Subcutaneous adipose tissue (tissue), 4 donors: ENCODE measurements around the gene PPP2CA. TPM values are rescaled to one million over a fixed set of nuclear protein-coding genes. Genes with fewer than 3 reads are reported as not detected.

Experiments used
- total RNA-seq, 4 donors: library from RNA; depleted of rRNA; stranded (reverse); fragments of >200 nt; gene quantifications; one replicate each; pipeline ENCODE4 v1.1.0, GENCODE V29; 2016
- TF ChIP-seq, protein P1 (sequence below): fragments of 450-650 bp; IDR thresholded peaks from one replicate; pipeline ENCODE4 v1.5.1; 2016; ENCODE audit warnings: low read depth, mild to moderate bottlenecking, control low read depth, antibody characterized with exemption, moderate library complexity

Gene PPP2CA
- total RNA-seq, 4 donors from 2014 or later, result 63.6 to 133 (median 111) TPM

DNA sequence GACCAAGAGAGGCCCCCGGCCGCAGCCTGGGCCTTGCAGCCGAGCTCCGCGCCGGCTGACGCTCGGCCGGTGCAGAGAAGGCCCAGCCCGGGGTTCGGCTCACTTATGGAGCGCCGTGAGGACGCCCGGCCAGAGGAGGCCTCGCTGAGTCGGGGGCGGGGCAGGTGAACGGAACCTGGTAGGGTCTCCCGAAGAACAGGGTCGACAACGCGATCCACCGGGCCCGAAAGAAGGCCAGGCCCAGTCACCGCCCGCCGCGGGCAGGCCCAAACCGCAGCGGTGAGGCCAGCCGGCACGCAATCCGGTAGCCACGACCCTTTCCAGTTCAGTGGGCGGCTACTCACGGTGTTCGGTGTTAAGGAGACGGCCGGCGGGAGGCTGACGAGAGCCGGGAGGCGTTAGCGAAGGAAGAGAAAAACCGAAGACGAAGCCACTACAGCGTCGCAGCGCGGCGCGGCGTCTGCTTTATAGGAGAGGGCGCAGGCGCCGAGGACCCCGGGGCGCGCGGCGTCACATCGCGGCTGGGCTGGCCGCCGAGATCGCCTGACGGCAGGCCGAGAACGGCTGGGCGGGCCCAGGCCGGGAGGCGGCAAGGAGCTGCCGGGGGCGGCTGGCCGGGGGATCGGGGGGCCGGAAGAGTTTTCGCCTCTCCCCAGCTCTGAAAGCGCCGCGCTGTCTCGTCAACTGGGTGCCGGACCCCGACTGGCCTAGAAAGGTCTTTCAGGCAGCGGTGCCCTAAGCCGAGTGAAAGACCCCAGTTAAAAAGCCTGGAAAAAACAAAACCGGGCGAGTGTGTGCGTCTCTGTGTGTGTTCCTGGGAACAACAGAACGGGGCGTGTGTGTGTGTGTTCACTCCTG is 49.1 kb downstream of the PPP2CA start, which contains the start of gene SKP1:
TSS of gene SKP1 (minus strand) at position 440 of the 858 bp plus-strand sequence. CDS start 2,928 bp downstream, outside the sequence.
- TF ChIP-seq, protein P1, sequence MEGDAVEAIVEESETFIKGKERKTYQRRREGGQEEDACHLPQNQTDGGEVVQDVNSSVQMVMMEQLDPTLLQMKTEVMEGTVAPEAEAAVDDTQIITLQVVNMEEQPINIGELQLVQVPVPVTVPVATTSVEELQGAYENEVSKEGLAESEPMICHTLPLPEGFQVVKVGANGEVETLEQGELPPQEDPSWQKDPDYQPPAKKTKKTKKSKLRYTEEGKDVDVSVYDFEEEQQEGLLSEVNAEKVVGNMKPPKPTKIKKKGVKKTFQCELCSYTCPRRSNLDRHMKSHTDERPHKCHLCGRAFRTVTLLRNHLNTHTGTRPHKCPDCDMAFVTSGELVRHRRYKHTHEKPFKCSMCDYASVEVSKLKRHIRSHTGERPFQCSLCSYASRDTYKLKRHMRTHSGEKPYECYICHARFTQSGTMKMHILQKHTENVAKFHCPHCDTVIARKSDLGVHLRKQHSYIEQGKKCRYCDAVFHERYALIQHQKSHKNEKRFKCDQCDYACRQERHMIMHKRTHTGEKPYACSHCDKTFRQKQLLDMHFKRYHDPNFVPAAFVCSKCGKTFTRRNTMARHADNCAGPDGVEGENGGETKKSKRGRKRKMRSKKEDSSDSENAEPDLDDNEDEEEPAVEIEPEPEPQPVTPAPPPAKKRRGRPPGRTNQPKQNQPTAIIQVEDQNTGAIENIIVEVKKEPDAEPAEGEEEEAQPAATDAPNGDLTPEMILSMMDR, result no peak

DNA sequence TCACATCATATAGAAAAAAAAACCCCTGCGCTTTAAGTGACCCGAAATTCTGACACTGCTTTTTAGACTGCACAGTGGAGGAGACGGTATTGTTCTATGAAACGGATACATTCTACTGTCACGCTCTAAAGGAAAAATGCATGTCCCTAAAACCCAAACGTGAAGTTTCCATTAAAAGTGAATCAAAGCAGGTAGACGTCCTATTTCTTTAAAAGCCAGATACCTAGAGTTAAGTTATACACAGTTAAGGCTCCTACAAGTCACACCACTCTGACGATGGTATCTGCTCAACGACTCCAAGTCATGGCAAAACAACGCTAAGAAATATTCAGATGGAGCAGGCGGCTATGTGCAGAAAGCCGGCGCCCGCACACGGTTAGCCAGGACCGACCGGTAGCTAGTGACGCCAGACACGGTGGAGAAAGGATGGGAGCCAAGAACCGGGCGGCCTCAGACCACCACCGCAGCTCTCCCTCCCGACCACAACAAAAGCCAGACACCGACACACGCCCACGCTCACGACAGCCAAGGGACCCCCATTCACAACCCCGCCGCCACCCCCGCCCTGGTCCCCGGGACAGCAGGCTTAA is 49.9 kb downstream of the PPP2CA start:
- TF ChIP-seq, protein P1, result no peak

DNA sequence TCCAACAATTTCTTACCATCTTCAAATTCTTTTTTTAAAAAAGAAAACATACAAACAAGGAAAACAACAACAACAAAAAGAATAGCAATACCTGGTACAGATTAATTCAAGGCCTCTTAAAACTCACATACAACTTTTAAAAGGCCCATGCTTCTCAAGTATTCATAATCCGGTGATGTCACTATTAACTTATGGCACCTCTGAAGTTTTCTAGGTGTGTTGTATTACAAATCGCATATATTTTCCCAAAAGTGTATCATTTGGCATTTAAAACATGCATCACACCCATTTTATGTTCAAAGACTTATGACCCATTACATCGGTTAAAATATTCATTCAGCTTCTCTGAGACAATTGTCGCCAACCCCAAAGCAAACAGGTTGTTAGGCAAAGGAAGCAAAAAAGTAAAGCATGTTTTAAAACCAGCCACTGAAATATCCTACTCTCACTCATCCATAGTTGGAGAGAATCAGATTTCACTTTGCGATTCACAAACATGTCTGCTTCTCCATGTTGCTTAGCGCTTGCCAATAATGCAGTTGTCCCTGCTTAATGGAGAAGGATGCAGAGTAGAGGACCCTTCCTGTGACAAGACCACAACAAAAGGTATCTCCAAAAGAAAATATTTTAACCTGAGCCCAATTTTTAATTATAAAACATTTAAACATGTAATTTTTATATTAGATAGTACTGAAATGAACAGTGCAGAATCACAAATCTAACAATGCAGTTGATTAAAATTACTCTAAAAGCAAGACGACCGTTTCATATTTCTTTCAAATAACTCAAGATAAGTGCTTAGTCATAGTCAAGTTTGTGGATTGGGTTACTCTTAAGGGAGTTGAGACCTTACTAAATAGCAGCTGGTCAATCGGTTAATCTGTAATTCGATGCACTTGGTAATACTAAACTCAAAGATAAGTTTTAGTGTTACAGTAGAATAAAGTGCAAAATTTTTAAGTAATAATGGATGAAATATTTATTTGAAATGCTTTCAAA is 50.7 kb downstream of the PPP2CA start:
- TF ChIP-seq, protein P1, result no peak

DNA sequence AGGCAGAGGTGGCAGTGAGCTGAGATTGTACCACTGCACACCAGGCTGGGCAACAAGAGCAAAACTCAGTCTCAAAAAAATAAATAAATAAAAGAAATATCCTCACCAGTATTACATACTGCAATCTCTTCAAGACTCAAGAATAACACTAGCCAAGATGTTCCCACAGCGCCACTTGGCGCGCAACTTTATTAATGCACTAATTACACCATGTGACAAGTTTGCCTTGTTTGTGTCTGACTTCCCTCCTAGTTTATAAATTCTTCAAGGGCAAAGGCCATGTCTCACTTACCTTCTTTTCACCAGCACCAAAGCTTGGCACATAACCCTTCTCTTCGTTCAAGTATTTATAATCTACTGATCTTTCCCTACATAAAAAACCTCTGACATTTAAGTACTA is 53.9 kb downstream of the PPP2CA start:
- TF ChIP-seq, protein P1, result no peak

DNA sequence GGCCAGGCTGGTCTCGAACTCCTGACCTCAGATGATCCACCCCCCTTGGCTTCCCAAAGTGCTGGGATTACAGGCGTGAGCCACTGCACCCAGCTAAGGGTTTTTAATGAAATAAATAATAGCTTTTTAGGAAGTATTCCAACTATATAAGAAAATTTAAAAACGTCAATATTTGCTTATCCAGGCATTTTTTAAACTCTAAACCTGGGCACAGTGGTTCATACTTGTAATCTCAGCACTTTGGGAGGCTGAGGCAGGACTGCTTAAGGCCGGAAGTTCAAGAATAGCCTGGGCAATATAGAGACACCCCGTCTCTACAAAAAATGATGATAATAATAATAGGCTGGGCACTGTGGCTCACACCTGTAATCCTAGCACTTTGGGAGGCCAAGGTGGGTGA is 63.3 kb downstream of the PPP2CA start:
- TF ChIP-seq, protein P1, result no peak

DNA sequence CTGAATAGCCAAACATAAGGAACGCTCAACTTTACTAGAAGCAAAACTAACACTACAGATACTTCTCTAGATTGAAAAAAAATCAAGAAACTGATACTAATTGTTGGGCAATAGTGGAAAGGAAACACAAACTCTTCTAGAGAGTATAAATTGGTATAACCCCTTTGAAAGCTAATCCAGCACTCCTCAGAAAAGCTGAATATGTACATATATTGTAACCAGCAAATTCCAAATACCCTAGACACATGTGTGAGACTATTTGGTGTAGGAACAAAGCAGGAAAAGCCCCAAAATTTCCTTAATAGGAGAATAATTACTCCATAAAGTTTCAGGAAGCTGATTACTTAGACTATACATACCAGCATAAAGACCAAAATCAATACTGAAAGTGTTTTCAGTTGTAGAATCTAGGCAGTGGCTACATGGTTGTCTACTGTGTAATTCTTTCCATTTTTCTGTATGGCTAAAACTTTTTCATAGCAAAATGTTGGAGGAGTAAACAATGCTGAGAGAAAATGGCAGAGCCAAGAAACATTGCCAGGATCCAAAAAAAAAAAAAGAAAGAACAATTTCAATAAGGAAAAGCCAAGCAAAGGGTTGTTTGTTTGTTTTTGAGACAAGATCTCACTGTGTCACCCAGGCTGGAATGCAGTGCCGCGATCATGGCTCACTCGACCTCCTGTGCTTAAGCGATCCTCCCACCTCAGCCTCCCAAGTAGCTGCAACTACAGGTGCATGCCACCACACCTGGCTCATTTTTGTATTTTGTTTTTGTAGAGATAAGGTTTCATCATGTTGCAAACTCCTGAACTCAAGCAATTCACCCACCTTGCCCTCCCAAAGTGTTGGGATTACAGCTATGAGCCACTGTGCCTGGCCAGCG is 64.1 kb downstream of the PPP2CA start:
- TF ChIP-seq, protein P1, result no peak
